ENCODE data around the gene TRIM8.

TRIM8 gene

GRCh38 chr10:102641402-102641801, 2.9 kb upstream of the TRIM8 start:
- H3K9ac ChIP-seq (ENCODE audit: low read length), result peak overlapping the region; percentile 54

GRCh38 chr10:102641880-102642735, 2.2 kb upstream of the TRIM8 start:
- Histone ChIP-seq H3K27ac (ENCODE audit: low read length) (peak overlapping the region; percentile 4), H3K9me3 (ENCODE audit: control insufficient read depth, low read depth, low read length) (no peaks in the 10 kb centered on the region), H3K9ac (ENCODE audit: low read length) (peak overlapping the region; percentile 81), H3K4me1 (ENCODE audit: control insufficient read depth, low read depth, low read length) (peaks cover 15% of the 10 kb centered on the region), H3K27me3 (ENCODE audit: control insufficient read depth, insufficient read depth, low read length) (no peaks in the 10 kb centered on the region), H3K4me3 (ENCODE audit: low read length) (peak overlapping the region; percentile 81), H3K36me3 (ENCODE audit: control insufficient read depth, low read depth, low read length) (no peaks in the 10 kb centered on the region)

More at GRCh38 chr10:102641402-102641801, 2.9 kb upstream of the TRIM8 start:
- Histone ChIP-seq H3K27ac (ENCODE audit: low read length) (peak overlapping the region; percentile 4), H3K36me3 (ENCODE audit: control insufficient read depth, low read depth, low read length) (no peaks in the 10 kb centered on the region), H3K4me1 (ENCODE audit: control insufficient read depth, low read depth, low read length) (peaks cover 9% of the 10 kb centered on the region), H3K27me3 (ENCODE audit: control insufficient read depth, insufficient read depth, low read length) (no peaks in the 10 kb centered on the region), H3K9me3 (ENCODE audit: control insufficient read depth, low read depth, low read length) (no peaks in the 10 kb centered on the region), H3K4me3 (ENCODE audit: low read length) (peak overlapping the region; percentile 81)

GRCh38 chr10:102642736-102643335, 1.4 kb upstream of the TRIM8 start:
- Histone ChIP-seq H3K4me3 (ENCODE audit: low read length) (peak overlapping the region; percentile 81), H3K27me3 (ENCODE audit: control insufficient read depth, insufficient read depth, low read length) (no peaks in the 10 kb centered on the region), H3K36me3 (ENCODE audit: control insufficient read depth, low read depth, low read length) (peaks cover 3% of the 10 kb centered on the region), H3K9me3 (ENCODE audit: control insufficient read depth, low read depth, low read length) (no peaks in the 10 kb centered on the region), H3K9ac (ENCODE audit: low read length) (peak overlapping the region; percentile 81), H3K4me1 (ENCODE audit: control insufficient read depth, low read depth, low read length) (peaks cover 23% of the 10 kb centered on the region), H3K27ac (ENCODE audit: low read length) (peak overlapping the region; percentile 47)

- Histone ChIP-seq H3K4me3 (ENCODE audit: low read length) (peak overlapping the region; percentile 93), H3K27me3 (ENCODE audit: control insufficient read depth, insufficient read depth, low read length) (no peaks in the 10 kb centered on the region), H3K4me1 (ENCODE audit: control insufficient read depth, low read depth, low read length) (peaks cover 29% of the 10 kb centered on the region), H3K27ac (ENCODE audit: low read length) (peak overlapping the region; percentile 47), H3K9me3 (ENCODE audit: control insufficient read depth, low read depth, low read length) (no peaks in the 10 kb centered on the region), H3K9ac (ENCODE audit: low read length) (peak overlapping the region; percentile 81), H3K36me3 (ENCODE audit: control insufficient read depth, low read depth, low read length) (peaks cover 4% of the 10 kb centered on the region)
These were observed 778 bp upstream of the TRIM8 start for GRCh38 chr10:102643336-102644065.

- Histone ChIP-seq H3K4me1 (ENCODE audit: control insufficient read depth, low read depth, low read length) (peaks cover 42% of the 10 kb centered on the region), H3K27ac (ENCODE audit: low read length) (no peak overlapping the region), H3K9ac (ENCODE audit: low read length) (peak overlapping the region; percentile 50), H3K27me3 (ENCODE audit: control insufficient read depth, insufficient read depth, low read length) (no peaks in the 10 kb centered on the region), H3K36me3 (ENCODE audit: control insufficient read depth, low read depth, low read length) (peaks cover 4% of the 10 kb centered on the region), H3K9me3 (ENCODE audit: control insufficient read depth, low read depth, low read length) (no peaks in the 10 kb centered on the region), H3K4me3 (ENCODE audit: low read length) (peak overlapping the region; percentile 93)
These were observed 538 bp downstream of the TRIM8 start for GRCh38 chr10:102644646-102645387.

- Histone ChIP-seq H3K27ac (ENCODE audit: low read length) (no peak overlapping the region), H3K4me1 (ENCODE audit: control insufficient read depth, low read depth, low read length) (peaks cover 46% of the 10 kb centered on the region)
These were observed 1.1 kb downstream of the TRIM8 start for GRCh38 chr10:102645388-102645740.

GRCh38 chr10:102645741-102646609, 1.7 kb downstream of the TRIM8 start:
- Histone ChIP-seq H3K4me3 (ENCODE audit: low read length) (peak overlapping the region; percentile 93), H3K36me3 (ENCODE audit: control insufficient read depth, low read depth, low read length) (peaks cover 4% of the 10 kb centered on the region), H3K27ac (ENCODE audit: low read length) (no peak overlapping the region), H3K4me1 (ENCODE audit: control insufficient read depth, low read depth, low read length) (peaks cover 53% of the 10 kb centered on the region), H3K27me3 (ENCODE audit: control insufficient read depth, insufficient read depth, low read length) (no peaks in the 10 kb centered on the region), H3K9ac (ENCODE audit: low read length) (peak overlapping the region; percentile 50), H3K9me3 (ENCODE audit: control insufficient read depth, low read depth, low read length) (no peaks in the 10 kb centered on the region)

More at GRCh38 chr10:102645388-102645740, 1.1 kb downstream of the TRIM8 start:
- Histone ChIP-seq H3K9ac (ENCODE audit: low read length) (peak overlapping the region; percentile 50), H3K4me3 (ENCODE audit: low read length) (peak overlapping the region; percentile 93), H3K27me3 (ENCODE audit: control insufficient read depth, insufficient read depth, low read length) (no peaks in the 10 kb centered on the region), H3K36me3 (ENCODE audit: control insufficient read depth, low read depth, low read length) (peaks cover 4% of the 10 kb centered on the region), H3K9me3 (ENCODE audit: control insufficient read depth, low read depth, low read length) (no peaks in the 10 kb centered on the region)

- no peak overlapping the region for H3K27ac ChIP-seq (ENCODE audit: low read length)
- peak overlapping the region; percentile 50 for H3K9ac ChIP-seq (ENCODE audit: low read length)
These were observed 2.5 kb downstream of the TRIM8 start for GRCh38 chr10:102646610-102647442.

GRCh38 chr10:102647443-102648268, 3.4 kb downstream of the TRIM8 start:
- Histone ChIP-seq H3K9ac (ENCODE audit: low read length) (no peak overlapping the region), H3K4me1 (ENCODE audit: control insufficient read depth, low read depth, low read length) (peaks cover 53% of the 10 kb centered on the region), H3K9me3 (ENCODE audit: control insufficient read depth, low read depth, low read length) (no peaks in the 10 kb centered on the region), H3K27me3 (ENCODE audit: control insufficient read depth, insufficient read depth, low read length) (no peaks in the 10 kb centered on the region), H3K4me3 (ENCODE audit: low read length) (peak overlapping the region; percentile 93), H3K36me3 (ENCODE audit: control insufficient read depth, low read depth, low read length) (peaks cover 4% of the 10 kb centered on the region), H3K27ac (ENCODE audit: low read length) (no peak overlapping the region)

More at GRCh38 chr10:102646610-102647442, 2.5 kb downstream of the TRIM8 start:
- peaks cover 53% of the 10 kb centered on the region for H3K4me1 ChIP-seq (ENCODE audit: control insufficient read depth, low read depth, low read length)
- H3K9me3 ChIP-seq (ENCODE audit: control insufficient read depth, low read depth, low read length), result no peaks in the 10 kb centered on the region
- H3K27me3 ChIP-seq (ENCODE audit: control insufficient read depth, insufficient read depth, low read length), result no peaks in the 10 kb centered on the region
- H3K36me3 ChIP-seq (ENCODE audit: control insufficient read depth, low read depth, low read length), result peaks cover 4% of the 10 kb centered on the region
- peak overlapping the region; percentile 93 for H3K4me3 ChIP-seq (ENCODE audit: low read length)
